ENCODE measurements around the gene SOX2. TPM values are rescaled to one million over a fixed set of nuclear protein-coding genes. Genes with fewer than 3 reads are reported as not detected.

Gene SOX2
- total and polyA plus RNA-seq, 2 of the 13 experiments (the other 11 are each of a cell fraction or from before 2014, with no cell fraction given): not detected

GRCh38 chr3:181723625-181724191 is 12.0 kb downstream of the SOX2 start:
- BruUV-seq (replicated peaks): no TSS peak
- Histone ChIP-seq H3K79me2 (ENCODE audit: insufficient read depth, low read length) (no peaks in the 10 kb centered on the region), H3K4me3 (replicated peaks in 1 of 3; ENCODE audit: insufficient read depth in 1 of 3, low read depth in 2 of 3, low read length in 3 of 3) (no peak overlapping the region), H3K4me1 (ENCODE audit: insufficient read depth, low read length) (peaks cover 13% of the 10 kb centered on the region), H3K27ac (ENCODE audit: extremely low read length, insufficient read depth, low read length) (no peak overlapping the region), H3K9me3 (ENCODE audit: low read length) (no peaks in the 10 kb centered on the region), H3K4me2 (ENCODE audit: low read depth, low read length) (no peak overlapping the region), H3K27me3 (ENCODE audit: control insufficient read depth in 1 of 2, insufficient read depth in 2 of 2, low read length in 2 of 2) (peaks cover 0 to 43% of the 10 kb centered on the region in 2 experiments; a peak in 3 of 5 replicates), H4K20me1 (ENCODE audit: insufficient read depth, low read length) (no peaks in the 10 kb centered on the region), H3K36me3 (replicated peaks in 1 of 2; ENCODE audit: control insufficient read depth in 1 of 2, insufficient read depth in 2 of 2, low read length in 2 of 2) (no peaks in the 10 kb centered on the region), H3K9ac (ENCODE audit: insufficient read depth, low read depth, low read length) (no peak overlapping the region), H2AFZ (ENCODE audit: low read length) (no peak overlapping the region)
- in situ Hi-C loops (cut with HindIII; ENCODE audit: extremely low pct_ligation_motif_present, low pct_unique_long_range_greater_than_20kb) (loop anchor here (25.0 kb wide), 1 partner anchor 764 kb away; no protein-coding TSS in a partner anchor), intact Hi-C loops (cut with micrococcal nuclease; ENCODE audit: unreplicated experiment) (no loop called here)
- ChIA-PET POLR2A (no interaction called here), CTCF (ENCODE audit: low intra/inter-chr PET ratio, low total read pairs) (no interaction called here)
- DNase-seq (ENCODE audit: low spot score) (no peak), FAIRE-seq (no peak), ATAC-seq (no peak)
- 62% methylated on average over 27 of the region's 27 CpGs for WGBS (ENCODE audit: low lambda C conversion rate)
- TF ChIP-seq, protein P1, sequence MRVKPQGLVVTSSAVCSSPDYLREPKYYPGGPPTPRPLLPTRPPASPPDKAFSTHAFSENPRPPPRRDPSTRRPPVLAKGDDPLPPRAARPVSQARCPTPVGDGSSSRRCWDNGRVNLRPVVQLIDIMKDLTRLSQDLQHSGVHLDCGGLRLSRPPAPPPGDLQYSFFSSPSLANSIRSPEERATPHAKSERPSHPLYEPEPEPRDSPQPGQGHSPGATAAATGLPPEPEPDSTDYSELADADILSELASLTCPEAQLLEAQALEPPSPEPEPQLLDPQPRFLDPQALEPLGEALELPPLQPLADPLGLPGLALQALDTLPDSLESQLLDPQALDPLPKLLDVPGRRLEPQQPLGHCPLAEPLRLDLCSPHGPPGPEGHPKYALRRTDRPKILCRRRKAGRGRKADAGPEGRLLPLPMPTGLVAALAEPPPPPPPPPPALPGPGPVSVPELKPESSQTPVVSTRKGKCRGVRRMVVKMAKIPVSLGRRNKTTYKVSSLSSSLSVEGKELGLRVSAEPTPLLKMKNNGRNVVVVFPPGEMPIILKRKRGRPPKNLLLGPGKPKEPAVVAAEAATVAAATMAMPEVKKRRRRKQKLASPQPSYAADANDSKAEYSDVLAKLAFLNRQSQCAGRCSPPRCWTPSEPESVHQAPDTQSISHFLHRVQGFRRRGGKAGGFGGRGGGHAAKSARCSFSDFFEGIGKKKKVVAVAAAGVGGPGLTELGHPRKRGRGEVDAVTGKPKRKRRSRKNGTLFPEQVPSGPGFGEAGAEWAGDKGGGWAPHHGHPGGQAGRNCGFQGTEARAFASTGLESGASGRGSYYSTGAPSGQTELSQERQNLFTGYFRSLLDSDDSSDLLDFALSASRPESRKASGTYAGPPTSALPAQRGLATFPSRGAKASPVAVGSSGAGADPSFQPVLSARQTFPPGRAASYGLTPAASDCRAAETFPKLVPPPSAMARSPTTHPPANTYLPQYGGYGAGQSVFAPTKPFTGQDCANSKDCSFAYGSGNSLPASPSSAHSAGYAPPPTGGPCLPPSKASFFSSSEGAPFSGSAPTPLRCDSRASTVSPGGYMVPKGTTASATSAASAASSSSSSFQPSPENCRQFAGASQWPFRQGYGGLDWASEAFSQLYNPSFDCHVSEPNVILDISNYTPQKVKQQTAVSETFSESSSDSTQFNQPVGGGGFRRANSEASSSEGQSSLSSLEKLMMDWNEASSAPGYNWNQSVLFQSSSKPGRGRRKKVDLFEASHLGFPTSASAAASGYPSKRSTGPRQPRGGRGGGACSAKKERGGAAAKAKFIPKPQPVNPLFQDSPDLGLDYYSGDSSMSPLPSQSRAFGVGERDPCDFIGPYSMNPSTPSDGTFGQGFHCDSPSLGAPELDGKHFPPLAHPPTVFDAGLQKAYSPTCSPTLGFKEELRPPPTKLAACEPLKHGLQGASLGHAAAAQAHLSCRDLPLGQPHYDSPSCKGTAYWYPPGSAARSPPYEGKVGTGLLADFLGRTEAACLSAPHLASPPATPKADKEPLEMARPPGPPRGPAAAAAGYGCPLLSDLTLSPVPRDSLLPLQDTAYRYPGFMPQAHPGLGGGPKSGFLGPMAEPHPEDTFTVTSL (CRISPR knock-in tag; IDR thresholded peaks at IDR 0.05; ENCODE audit: borderline replicate concordance): no peak
- TF ChIP-seq NPAS2 (CRISPR knock-in tag; IDR thresholded peaks at IDR 0.05; ENCODE audit: borderline replicate concordance) (no peak), ARNT2 (CRISPR knock-in tag; IDR thresholded peaks at IDR 0.05; ENCODE audit: low read depth) (no peak), GFI1 (CRISPR knock-in tag; IDR thresholded peaks at IDR 0.05; ENCODE audit: borderline replicate concordance) (no peak), ATAD3A (CRISPR knock-in tag; IDR thresholded peaks at IDR 0.05) (no peak), ZNF24 (IDR thresholded peaks at IDR 0.05) (no peak), MED8 (CRISPR knock-in tag; IDR thresholded peaks at IDR 0.05; ENCODE audit: insufficient replicate concordance) (no peak), ZNF512 (CRISPR knock-in tag; IDR thresholded peaks at IDR 0.05) (no peak), ZNF296 (CRISPR knock-in tag; conservative IDR thresholded peaks at IDR 0.05) (no peak), BCLAF1 (IDR thresholded peaks at IDR 0.05) (no peak), ZFYVE20 (CRISPR knock-in tag; IDR thresholded peaks at IDR 0.05; ENCODE audit: borderline replicate concordance, low read depth) (no peak)
- TF ChIP-seq, protein P2, sequence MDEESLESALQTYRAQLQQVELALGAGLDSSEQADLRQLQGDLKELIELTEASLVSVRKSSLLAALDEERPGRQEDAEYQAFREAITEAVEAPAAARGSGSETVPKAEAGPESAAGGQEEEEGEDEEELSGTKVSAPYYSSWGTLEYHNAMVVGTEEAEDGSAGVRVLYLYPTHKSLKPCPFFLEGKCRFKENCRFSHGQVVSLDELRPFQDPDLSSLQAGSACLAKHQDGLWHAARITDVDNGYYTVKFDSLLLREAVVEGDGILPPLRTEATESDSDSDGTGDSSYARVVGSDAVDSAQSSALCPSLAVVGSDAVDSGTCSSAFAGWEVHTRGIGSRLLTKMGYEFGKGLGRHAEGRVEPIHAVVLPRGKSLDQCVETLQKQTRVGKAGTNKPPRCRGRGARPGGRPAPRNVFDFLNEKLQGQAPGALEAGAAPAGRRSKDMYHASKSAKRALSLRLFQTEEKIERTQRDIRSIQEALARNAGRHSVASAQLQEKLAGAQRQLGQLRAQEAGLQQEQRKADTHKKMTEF (CRISPR knock-in tag; IDR thresholded peaks at IDR 0.05): no peak
